ENCODE measurements around the gene TNIK.

GRCh38 chr3:171317171-171317570, 143.0 kb downstream of the TNIK start:
- no peak for TF ChIP-seq CTCF (IDR thresholded peaks at IDR 0.05)
- TF ChIP-seq ZFX (IDR thresholded peaks at IDR 0.05; ENCODE audit: borderline replicate concordance) = no peak
